Sigmoid colon (tissue), 4 donors: ENCODE data around the gene RNASE7.

Experiments used
- CTCF ChIP-seq, 4 experiments: fragments of 450-650 bp in 3 of 4; fragments of 200-600 bp in 1 of 4; IDR thresholded peaks; one replicate each; pipeline ENCODE4 v1.5.1; 2016 to 2019; ENCODE audit warnings: antibody characterized with exemption in 4 of 4, mild to moderate bottlenecking in 3 of 4, moderate library complexity in 2 of 4
- EP300 ChIP-seq, 4 donors: sonication (generic); formaldehyde crosslinking; IDR thresholded peaks; one replicate each; pipeline ENCODE4 v1.6.1; 2017; ENCODE audit warnings: antibody characterized with exemption in 4 of 4

GRCh38 chr14:21043974-21044618, 1.9 kb downstream of the RNASE7 start:
- TF ChIP-seq CTCF (IDR thresholded peaks at IDR 0.05), result no peak
- TF ChIP-seq EP300 (IDR thresholded peaks at IDR 0.05), result no peak
